GM21737 (cell line): ENCODE results near the gene NPIPB2.
A peak's percentile ranks its signal among the peaks of the same experiment; 100 is the strongest.
"Not testable (repeated sequence)": the region's sequence is repeated elsewhere in the genome, so short reads cannot be mapped to it uniquely, and the experiment has no call there.

Experiments used
- ATAC-seq: cut with Tn5 transposase; IDR thresholded peaks from one replicate; pipeline ENCODE4 v1.9.1; 2021; ENCODE audit warnings: mild to moderate bottlenecking, moderate library complexity; ENCODE audit not compliant: unreplicated experiment

The NPIPB2 gene

GRCh38 chr16:11962457-11962856 lies 20.6 kb upstream of the NPIPB2 start:
- not testable (repeated sequence) for ATAC-seq

- no peak for ATAC-seq
These were observed 15.9 kb upstream of the NPIPB2 start for GRCh38 chr16:11957591-11958395.

GRCh38 chr16:11956558-11956957 lies 14.7 kb upstream of the NPIPB2 start:
- ATAC-seq, result no peak

GRCh38 chr16:11955713-11956123 lies 13.9 kb upstream of the NPIPB2 start:
- no peak for ATAC-seq

DNA sequence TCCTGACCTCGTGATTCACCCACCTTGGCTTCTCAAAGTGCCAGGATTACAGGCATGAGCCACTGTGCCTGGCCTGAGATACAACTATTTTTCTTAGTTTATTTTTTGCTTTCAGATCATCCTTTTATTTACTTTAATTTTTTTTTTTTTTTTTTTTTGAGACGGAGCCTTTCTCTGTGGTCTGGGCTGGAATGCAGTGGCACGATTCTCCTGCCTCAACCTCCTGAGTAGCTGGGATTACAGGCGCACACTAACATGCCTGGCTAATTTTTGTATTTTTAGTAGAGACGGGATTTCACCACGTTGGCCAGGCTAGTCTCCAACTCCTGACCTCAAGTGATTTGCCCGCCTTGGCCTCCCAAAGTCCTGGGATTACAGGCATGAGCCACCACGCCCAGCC lies 11.7 kb upstream of the NPIPB2 start:
- not testable (repeated sequence) for ATAC-seq

- ATAC-seq, result no peak
These were observed 8.5 kb upstream of the NPIPB2 start for GRCh38 chr16:11950388-11950787.

- peak; percentile 82 for ATAC-seq
These were observed 7.7 kb upstream of the NPIPB2 start for GRCh38 chr16:11949527-11949926.

DNA sequence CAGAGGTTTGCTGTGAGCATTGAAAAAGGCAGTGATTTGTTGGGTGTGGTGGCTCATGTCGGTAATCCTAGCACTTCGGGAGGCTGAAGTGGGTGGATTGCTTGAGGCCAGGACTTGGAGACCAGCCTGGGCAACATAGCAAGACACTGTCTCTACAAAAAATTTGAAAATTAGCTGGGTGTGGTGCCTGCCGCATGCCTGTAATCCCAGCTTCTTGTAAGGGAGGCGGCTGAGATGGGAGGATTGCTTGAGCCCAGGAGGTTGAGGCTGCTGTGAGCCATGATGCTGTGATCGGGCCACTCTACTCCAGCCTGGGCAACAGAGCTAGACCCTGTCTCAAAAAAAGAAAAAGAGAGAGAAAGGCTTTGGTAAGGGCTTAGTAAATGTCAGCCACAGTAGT lies 7.0 kb upstream of the NPIPB2 start:
- ATAC-seq, result no peak

DNA sequence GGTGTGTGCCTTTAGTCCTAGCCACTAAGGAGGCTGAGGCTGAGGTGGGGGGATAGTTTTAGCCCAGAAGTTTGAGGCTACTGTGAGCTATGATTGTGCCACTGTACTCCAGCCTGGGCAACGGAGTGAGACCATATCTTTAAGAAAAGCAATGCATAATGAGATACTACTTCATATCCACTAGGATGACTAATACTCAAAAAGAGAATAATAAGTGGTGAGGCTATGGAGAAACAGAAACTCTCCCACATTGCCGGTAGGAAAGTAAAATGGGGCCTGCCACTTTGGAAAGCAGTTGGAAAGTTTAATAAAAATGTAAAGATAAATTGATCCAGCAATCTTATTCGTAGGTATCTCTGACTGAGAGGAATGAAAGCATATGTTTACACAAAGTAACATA lies 4.6 kb upstream of the NPIPB2 start:
- ATAC-seq, result no peak

GRCh38 chr16:11927350-11927749 lies 14.5 kb downstream of the NPIPB2 start:
- not testable (repeated sequence) for ATAC-seq

DNA sequence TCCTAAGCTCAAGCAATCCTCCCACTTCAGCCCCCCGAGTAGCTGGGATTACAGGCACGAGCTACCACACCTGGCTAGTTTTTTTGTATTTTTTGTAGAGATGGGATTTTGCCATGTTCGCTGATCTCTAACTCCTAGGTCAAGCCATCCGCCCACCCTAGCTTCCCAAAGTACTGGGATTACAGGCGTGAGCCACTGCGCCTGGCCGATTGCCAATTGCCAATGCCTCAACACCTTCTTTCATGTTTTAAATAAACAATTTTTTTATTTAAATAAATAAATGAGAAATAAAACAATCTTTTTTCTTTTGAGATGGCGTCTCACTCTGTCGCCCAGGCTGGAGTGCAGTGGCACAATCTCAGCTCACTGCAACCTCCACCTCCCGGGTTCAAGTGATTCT lies 17.8 kb downstream of the NPIPB2 start:
- ATAC-seq, result not testable (repeated sequence)

GRCh38 chr16:11916524-11917285 lies 25.1 kb downstream of the NPIPB2 start:
- no peak for ATAC-seq

- ATAC-seq, result peak; percentile 85
These were observed 26.0 kb downstream of the NPIPB2 start, which contains the start of gene GSPT1 for GRCh38 chr16:11915644-11916523. Gene GSPT1, minus strand, starts transcription at chr16:11915956. Its CDS starts 236 bp downstream, at chr16:11915720.

DNA sequence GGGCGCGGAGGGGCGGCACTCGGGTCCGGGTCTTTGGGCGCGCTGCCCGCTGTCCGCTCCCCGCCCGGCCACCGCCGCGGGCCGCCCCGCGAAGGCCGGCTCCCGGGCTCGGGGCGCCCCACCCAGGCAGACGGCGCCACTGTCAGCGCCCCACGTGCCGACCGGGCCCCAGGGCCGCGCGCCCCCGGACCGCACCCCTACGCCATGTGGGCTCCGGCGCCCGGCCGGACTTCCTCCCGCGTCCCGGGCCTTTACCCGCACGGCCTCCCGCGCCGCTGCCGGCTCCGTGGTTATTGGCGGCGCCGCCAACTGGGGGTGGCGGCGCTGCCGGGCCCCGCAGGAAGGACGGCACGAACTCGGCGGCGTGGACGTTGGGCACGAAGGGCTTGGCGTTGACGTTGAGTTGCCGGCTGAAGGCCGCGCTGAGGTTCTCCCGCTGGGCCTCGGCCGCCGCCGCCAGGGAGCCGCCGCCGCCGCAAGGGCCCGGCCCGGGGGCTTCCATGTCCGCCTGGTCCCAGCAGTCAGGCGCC lies 26.7 kb downstream of the NPIPB2 start:
- peak; percentile 31 for ATAC-seq

- ATAC-seq, result peak; percentile 1
These were observed 27.4 kb downstream of the NPIPB2 start for GRCh38 chr16:11914210-11915113.

GRCh38 chr16:11913425-11914079 lies 28.3 kb downstream of the NPIPB2 start:
- ATAC-seq, result no peak

DNA sequence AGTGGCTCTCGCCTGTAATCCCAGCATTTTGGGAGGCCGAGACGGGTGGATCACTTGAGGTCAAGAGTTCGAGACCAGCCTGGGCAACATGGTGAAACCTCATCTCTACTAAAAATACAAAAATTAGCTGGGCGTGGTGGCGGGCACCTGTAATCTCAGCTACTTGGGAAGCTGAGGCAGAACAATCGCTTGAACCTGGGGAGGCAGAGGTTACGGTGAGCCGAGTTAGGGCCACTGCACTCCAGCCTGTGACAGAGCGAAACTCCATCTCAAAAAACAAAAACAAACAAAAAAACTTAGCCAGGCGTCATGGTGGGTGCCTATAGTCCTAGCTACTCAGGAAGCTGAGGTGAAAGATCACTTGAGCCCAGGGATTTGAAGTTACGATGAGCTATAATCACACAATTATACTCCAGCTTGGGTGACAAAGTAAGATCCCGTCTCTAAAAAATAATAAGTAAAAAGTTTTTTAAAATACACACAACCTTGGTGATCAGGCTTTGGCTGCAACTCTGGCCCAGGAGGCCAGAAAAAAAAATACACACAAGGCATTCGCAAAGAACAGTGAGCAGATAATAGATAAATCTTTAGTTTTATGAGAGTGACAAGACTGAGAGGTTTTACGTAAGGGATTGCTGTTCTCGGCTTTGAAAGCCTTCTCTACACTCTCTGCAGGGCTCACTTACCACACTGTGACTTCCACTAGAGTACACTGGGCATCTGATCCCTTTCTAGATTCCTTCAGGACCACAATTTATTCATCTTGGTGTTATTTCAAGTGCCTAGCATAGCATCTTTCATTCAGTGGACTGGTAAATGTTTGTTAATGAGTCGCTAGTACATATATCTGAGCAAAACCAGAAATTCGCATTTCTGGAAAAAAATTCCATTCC lies 31.9 kb downstream of the NPIPB2 start:
- ATAC-seq, result no peak
